B cell (primary cell): ENCODE results near the gene SLC25A4.

Source experiments
- CTCF ChIP-seq: fragments of 200-600 bp; IDR thresholded peaks from one replicate; pipeline ENCODE4 v1.8.0; 2022; ENCODE audit warnings: antibody characterized with exemption, mild to moderate bottlenecking
- EZH2 ChIP-seq: IDR thresholded peaks from 2 replicates; pipeline ENCODE4 v1.6.1; 2012; ENCODE audit warnings: borderline replicate concordance, low read depth, mild to moderate bottlenecking, moderate library complexity, low read length; ENCODE audit not compliant: insufficient read depth, poor library complexity, severe bottlenecking

- TF ChIP-seq CTCF, result no peak
- no peak for TF ChIP-seq EZH2
Measured at GRCh38 chr4:185099024-185099682, 43.9 kb upstream of the SLC25A4 start.
